Cardiac septum (tissue), 1 donor: Measurements from ENCODE around the gene CFAP221. TPM values are rescaled to one million over a fixed set of nuclear protein-coding genes. Genes with fewer than 3 reads are reported as not detected.

Source experiments
- DNase-seq: peaks from one replicate; pipeline ENCODE4 v3.0.0-alpha.2; 2020; ENCODE audit warnings: low spot score
- intact Hi-C: fragments of 100-400 bp; cut with DNase I; formaldehyde crosslinking; loops from one replicate; pipeline ENCODE4 v1.14.0; 2022
- total RNA-seq: library from RNA; stranded (reverse); fragmentation: NEBNext Ultra II Directional; extraction: Animal tissue kit (Norgen Biotek cat#: 25700); gene quantifications from one replicate; pipeline ENCODE4 v1.2.1, GENCODE V29; 2021
- donor health status: DM: no; HTN: no; CAD: no.

CFAP221 gene
- total RNA-seq, 1 donor from 2014 or later = 1.2 TPM

DNA sequence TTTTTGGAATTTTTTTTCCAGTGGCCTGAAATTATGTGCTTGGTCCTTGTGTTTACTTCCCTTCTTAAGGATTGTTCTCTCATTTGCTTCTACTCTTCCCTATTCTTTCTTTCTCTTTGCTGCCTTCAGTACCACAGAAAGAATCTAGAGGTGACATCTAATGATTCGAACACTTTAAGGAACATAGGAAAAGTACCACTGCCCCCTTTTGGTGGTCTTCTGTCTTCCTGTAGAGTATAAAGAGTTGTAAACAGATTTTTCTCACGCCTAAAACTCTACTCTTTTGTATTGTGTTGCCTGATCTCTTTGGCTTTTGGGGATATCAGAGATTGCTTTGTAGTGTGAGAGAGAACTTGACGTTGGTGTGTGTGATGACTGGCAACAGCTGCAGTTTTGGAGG is 13.0 kb upstream of the CFAP221 start:
- intact Hi-C loops = no loop called here
- no peak for DNase-seq

- no peak for DNase-seq
- intact Hi-C loops = no loop called here
Measured at GRCh38 chr2:119533560-119533959, 10.7 kb upstream of the CFAP221 start.

GRCh38 chr2:119536211-119536610 is 8.0 kb upstream of the CFAP221 start:
- no peak for DNase-seq
- intact Hi-C loops = no loop called here

DNA sequence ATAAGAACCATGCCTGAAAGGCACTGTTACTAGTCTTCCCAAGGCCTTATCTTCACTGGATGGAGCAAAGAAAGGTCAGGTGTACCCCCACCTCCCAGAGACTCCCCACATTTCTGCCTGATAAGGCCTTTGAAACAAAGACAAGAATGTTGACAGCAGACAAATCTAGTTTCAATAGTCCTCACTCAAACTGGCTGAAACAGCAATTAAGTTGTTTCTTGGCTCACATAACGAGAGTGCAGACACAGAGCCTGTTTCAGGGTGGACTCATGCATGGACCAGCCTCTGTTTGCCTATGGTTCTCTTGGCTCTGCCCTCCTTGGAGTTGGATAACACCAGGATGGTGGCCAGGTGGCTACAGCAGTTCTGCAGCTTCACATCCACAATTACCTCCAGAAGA is 7.5 kb upstream of the CFAP221 start:
- DNase-seq = no peak
- intact Hi-C loops = no loop called here

DNA sequence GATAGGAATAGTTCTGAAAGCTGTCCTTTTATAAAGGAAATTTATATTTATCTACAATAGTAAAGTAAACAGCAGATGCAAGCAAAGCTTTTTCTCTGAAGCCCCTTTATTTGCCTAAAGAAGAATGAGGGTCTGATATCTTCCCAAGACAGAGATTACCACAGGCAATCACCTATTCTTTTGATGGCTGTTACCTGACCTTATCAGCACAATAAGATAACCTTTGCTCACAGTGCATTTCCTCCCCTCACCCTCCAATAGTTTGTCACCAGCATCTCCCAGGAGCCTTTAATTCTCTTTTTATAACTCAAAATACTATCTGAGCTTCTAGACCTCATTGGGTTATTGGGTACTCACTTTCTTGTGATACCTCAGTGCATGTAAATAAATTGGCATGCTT is 6.5 kb upstream of the CFAP221 start:
- DNase-seq = no peak
- intact Hi-C loops = no loop called here

GRCh38 chr2:119541476-119541875 is 2.8 kb upstream of the CFAP221 start:
- DNase-seq = no peak
- intact Hi-C loops = no loop called here

- DNase-seq = no peak
- intact Hi-C loops = no loop called here
Measured at GRCh38 chr2:119544939-119545475, 758 bp downstream of the CFAP221 start.

- no peak for DNase-seq
Measured at GRCh38 chr2:119545754-119546446, 1.7 kb downstream of the CFAP221 start.

DNA sequence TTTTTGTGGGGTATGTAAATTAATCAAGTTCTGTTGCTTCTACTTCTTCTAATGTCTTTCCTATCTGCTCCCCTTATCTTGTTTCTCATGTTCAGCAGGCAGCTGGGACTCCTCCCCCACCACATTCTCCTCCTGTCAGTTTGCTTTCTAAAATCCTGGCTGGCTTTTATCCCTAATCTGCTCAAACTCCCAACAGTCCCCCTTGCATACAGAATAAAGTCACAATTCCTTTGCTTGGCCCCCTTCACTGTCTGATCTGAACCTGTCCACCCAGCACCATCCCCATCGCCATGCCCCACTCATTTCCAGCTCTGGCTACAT is 2.2 kb downstream of the CFAP221 start:
- DNase-seq = no peak
- intact Hi-C loops = no loop called here

More at GRCh38 chr2:119545754-119546446, 1.7 kb downstream of the CFAP221 start:
- intact Hi-C loops = no loop called here

GRCh38 chr2:119548516-119549120 is 4.4 kb downstream of the CFAP221 start:
- intact Hi-C loops = no loop called here
- DNase-seq = no peak

GRCh38 chr2:119549241-119549640 is 5.0 kb downstream of the CFAP221 start:
- no peak for DNase-seq
- intact Hi-C loops = no loop called here

- DNase-seq = no peak
- intact Hi-C loops = no loop called here
Measured at GRCh38 chr2:119550346-119550745, 6.1 kb downstream of the CFAP221 start.

DNA sequence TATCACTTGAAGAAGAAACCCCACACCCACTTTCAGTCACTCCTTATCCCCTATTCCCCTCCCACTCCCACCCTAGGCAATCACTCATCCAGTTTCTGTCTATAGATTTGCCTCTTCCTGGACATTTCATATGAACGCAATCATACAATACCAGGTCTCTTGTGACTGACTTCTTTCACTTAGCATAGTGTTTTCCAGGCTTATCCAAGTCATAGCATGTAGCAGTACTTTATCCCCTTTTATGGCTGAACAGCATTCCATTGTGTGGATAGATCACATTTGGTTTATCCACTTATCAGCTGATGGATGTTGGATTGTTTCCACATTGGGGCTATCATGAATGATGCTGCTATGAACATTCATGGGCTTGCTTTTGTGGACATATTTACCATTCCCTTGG is 6.6 kb downstream of the CFAP221 start:
- intact Hi-C loops = no loop called here
- no peak for DNase-seq

GRCh38 chr2:119552902-119553301 is 8.7 kb downstream of the CFAP221 start:
- intact Hi-C loops = no loop called here
- DNase-seq = no peak

DNA sequence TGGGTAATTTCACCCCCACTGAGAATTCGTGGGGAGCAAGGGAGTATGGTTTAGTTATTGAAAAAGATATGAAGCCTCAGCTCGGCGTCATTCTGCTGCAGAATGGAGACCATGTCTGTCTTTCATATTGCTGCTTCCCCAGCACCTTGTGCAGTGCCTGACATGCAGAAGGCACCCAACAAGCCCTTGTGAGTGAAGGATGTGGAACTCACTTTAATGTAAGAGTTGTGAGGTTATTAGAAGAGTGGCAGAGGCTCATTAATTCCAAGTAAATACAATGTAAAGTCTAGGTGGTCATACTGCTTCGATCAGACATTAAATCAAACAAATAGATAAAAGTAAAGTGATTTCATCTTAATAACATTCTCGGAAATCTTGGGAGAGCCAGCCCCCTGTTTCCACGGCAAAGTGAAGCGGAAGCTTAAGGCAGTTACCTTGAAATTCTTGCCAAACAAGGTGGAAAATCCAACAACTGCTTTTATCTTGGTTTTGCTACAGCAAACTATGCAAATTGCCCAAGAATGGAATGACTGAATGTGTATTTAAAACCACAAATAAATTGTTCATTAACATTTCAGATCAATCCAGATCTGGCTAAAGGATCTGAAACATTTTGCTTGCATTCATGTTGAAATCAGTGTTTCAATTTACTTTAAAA is 9.6 kb downstream of the CFAP221 start:
- intact Hi-C loops = no loop called here

GRCh38 chr2:119565481-119565880 is 21.2 kb downstream of the CFAP221 start:
- DNase-seq = no peak
- intact Hi-C loops = no loop called here

More for the DNA sequence above, 9.6 kb downstream of the CFAP221 start:
- no peak for DNase-seq

GRCh38 chr2:119567292-119567691 is 23.0 kb downstream of the CFAP221 start:
- intact Hi-C loops = no loop called here

DNA sequence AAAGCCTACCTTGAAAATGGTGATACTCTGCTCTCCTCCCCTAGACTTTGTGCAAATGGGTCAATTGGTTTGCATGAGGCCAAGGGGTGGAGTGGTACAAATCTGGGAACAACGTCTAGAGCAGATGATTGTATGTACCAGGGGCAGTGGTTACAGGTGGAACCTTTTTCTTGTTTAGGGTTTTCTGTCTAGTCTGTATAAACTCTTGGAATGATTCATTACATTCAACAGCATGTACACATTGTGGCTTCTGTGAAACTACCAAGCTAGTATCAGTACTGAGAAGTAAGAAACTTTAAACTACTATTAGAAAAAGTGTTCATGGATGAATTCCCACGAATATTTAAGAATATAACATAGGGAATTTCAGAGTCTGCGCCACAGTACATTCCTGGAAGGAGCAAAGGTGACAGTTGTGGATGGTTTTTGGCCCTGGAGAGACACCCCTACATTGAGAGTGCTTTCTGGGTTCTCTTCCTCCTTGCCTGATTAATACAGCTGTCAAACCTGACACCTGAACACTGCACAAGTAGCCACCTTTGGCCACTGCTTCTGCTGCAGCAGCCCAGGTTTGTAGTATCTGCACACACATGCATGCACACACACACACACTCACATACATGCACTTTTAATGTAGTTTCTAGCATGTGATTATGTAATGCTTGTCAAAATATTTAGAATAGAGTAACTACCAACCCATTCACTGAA is 30.0 kb downstream of the CFAP221 start:
- intact Hi-C loops = no loop called here
- DNase-seq = no peak

More at GRCh38 chr2:119567292-119567691, 23.0 kb downstream of the CFAP221 start:
- DNase-seq = no peak

DNA sequence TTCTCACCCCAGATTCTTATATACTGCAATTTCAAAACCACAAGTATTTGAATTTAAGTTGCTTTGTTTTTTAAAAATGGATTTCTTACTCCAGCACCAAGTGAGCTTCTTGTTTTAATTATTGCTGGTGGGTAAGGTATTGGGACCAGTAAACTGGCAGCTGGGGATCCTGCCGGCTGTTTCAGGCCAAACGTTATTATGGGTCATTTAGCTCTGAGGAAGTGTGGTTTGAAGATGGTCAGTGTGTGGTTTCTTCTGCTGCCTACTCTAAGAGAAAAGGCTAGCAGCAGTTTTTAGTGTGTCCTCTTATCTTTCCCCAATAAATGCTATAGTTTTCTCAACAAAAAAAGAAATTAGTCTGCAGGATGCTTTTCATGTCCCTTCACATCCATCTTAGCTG is 30.6 kb downstream of the CFAP221 start:
- intact Hi-C loops = no loop called here
- no peak for DNase-seq

DNA sequence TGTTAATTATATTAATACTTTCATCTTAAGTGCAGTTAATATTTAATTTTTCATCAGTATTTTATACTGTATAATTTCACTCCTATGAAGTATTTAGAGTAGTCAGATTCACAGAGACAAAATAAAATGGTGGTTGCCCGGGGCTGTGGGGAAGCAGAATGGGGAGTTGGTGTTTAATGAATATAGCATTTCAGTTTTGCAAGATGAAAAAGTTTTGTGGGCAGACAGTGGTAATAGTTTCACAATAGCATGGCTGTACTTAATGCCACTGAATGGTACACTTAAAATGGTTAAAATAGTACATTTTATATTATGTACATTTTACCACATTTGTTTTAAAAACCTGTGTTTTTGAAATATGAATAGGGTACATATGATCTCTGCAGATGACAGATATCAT is 31.2 kb downstream of the CFAP221 start:
- intact Hi-C loops = no loop called here
- DNase-seq = no peak
